Cardiac septum (tissue), 1 donor: ENCODE measurements around the gene TBATA. TPM values are rescaled to one million over a fixed set of nuclear protein-coding genes. Genes with fewer than 3 reads are reported as not detected.

Experiments
- DNase-seq: peaks from one replicate; pipeline ENCODE4 v3.0.0-alpha.2; 2020; ENCODE audit warnings: low spot score
- intact Hi-C: fragments of 100-400 bp; cut with DNase I; formaldehyde crosslinking; loops from one replicate; pipeline ENCODE4 v1.14.0; 2022
- long read RNA-seq: library from polyadenylated mRNA; unstranded; transcript quantifications from one replicate; pipeline ENCODE4 v2.0.0, GENCODE V29; 2021
- total RNA-seq: library from RNA; stranded (reverse); fragmentation: NEBNext Ultra II Directional; extraction: Animal tissue kit (Norgen Biotek cat#: 25700); gene quantifications from one replicate; pipeline ENCODE4 v1.2.1, GENCODE V29; 2021
- donor health status: DM: no; HTN: no; CAD: no.

Gene TBATA, protein sequence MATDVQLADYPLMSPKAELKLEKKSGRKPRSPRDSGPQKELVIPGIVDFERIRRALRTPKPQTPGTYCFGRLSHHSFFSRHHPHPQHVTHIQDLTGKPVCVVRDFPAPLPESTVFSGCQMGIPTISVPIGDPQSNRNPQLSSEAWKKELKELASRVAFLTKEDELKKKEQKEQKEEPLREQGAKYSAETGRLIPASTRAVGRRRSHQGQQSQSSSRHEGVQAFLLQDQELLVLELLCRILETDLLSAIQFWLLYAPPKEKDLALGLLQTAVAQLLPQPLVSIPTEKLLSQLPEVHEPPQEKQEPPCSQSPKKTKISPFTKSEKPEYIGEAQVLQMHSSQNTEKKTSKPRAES
- not detected for total RNA-seq
- long read RNA-seq = 0 reads

DNA sequence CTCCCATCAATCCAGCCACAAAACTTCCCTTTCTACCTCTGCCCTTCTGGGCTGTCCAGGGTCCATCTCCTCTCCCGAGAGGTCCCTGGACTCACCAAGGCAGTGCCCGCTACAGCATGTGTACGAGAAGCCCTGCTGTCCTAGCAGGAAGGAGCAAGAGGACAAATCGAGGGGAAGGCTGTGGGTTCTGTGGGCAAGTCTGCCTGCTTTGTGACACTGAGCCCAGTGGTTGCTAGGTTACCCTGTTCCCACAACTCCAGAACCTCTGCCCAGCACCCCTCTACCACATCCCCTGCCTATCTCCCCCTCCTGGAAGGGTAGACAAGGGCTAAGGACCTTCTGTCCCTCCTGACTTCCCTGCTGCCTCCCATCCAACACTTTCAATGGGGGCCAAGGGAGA lies at the start of gene TBATA:
TSS of gene TBATA (minus strand) at position 188 of the 400 bp plus-strand sequence. CDS start 1,998 bp downstream, outside the sequence.
- intact Hi-C loops = no loop called here
- peak; percentile 41 for DNase-seq

DNA sequence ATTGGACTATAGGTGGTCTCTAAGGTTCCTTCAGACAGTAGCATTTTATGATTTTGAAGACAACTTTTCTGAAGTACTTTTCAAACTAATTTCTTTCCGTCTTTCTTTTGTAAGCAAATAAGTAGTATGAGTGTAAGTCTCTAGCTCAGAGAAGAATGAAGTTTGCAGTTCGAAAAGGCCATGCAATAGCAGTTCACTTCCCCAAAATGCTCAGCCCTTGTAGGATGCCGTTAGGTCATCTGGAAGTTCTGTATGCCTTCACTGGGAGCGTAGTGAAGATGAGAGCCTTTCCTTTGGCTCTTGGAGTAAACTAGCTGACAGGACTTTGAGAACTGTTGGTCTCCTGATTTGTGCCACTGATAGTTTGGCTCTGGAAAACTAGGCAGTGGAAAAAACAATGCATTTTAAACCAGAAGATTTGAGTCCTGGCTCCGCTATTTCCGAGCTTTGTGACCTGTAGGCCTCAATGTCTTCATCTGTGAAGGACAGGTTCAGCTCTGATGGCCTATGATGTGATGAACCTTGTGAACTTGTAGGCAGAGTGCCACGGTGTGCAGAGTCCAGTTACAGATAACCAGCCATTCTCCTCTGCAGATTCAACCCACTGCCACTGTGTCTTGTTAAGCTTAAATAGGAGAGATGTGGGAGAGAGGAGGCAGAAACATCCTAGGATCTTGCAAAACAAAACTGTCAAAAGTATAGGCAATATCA lies 49.4 kb upstream of the TBATA start:
- DNase-seq = no peak
- intact Hi-C loops = no loop called here

DNA sequence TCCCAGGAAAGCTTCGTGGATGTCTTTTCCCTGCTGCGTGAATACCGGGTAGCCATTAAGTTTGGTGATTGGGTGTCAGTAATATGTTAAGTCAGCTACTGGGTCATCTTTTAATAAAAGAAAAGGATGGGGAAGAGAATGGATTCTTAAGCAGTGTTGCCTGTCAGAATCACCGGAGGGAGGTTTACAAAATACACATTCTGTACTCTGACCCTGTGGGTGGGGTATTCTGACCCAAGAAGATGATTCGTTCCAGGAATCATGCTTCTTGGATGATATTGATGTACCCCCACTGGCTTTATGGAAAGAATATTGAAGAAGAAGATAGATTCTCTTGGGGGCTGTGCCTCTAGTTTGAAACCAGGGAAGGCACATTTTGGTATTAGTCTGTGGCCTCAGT lies 48.8 kb upstream of the TBATA start:
- DNase-seq = no peak
- intact Hi-C loops = no loop called here

DNA sequence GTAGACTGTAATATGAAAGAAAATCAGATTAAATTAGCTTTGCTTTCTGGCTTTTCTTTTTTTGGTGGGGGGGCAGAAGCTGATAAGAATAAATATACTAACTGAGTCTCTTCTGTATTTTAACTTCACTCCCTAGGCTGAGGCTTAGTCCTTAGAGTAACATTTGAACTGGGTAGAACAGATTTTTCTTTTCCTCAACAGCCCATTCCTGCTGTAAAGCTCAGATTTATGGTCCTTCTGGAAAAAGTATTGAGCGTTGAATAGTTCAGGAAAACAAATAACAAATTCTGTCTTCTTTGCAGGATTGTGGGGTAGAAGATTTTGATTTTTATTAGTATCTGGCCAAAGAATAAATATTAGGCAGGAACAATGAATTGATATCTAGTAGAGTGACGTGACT lies 48.4 kb upstream of the TBATA start:
- intact Hi-C loops = no loop called here
- DNase-seq = no peak

DNA sequence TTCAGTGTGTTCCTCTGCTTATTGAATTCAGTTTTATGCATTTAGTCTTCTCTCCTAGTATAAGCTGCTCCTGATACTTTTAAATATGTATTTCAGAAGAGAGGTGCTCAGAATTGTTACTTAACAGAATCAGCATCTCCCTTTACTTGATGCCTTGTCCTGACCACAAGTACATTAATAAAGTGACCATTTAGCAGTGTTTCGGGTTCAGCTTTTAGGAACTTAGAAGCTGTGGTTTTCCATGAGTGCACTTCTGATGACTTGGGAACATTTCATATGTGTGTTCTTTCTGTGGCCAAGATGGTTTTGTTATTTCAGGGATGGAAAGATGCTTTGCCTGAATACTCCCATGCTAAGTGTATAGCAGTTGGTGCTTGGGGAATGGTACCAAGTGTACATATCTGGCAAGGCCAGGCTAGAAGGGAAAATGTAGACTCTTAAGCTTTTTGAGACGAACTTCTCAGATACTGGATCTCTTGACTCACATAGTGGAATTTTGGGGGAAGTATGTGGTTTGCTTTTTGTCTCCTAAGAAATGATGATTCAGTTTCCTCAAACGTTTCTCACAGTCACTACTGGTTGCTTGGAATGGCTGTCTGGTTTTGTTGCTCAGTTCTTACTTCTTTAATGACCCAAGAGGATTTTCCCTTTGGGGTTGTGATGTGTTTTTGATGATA lies 47.8 kb upstream of the TBATA start:
- intact Hi-C loops = no loop called here
- no peak for DNase-seq

DNA sequence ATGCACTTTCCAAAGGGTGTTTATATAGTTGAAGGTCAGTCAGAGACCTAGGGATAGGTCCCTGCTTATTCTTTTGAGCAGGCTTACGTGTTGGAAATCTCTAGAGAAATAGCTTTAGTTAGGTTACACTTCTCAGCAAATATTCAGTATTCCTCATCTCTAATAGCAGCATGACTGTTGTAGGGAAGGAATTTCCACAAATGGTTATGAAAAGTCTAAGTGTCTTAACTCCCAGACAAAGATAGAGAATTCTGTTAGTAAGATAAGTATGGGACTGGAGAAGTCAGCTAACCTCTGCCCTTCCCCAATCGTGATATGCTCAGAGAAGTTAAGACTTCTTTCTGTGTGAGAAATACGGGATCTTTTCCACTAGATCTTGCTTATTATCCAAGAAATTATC lies 47.0 kb upstream of the TBATA start:
- no peak for DNase-seq
- intact Hi-C loops = no loop called here

DNA sequence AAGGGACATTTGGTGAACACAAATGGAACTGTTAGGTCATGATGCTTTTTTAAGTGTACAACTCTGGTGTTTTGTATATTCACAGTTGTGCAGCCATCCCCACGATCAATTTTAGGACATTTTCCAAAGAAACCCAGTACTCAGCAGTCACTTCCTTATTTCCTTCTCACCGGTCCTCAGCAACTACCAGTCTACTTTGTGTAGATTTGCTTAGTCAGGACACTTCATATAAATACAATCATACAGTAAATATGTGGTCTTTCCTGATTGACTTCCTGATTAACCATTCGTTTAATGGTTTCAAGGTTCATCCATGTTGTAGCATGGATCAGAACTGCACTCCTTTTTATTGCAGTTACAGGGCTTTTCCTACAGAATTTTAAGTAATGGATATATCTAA lies 45.0 kb upstream of the TBATA start:
- intact Hi-C loops = no loop called here
- DNase-seq = no peak

DNA sequence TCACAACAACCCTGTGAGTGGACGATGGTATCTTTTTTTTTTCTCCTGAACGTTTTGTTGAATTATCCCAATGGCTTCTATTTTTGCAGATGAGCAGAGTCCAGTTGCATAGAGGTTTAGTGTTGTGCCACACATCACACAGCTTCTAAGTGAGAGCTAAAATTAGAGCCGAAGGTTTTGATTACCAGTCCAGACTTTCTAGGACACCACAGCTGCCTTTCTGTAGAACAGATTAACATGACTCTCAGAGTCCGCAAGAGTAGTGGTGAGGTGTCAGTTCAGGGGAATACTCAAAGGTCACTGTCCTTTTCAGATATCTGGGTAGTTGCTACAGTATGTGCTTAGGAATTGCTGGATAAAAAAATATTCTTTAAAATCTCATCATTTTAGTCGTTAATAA lies 44.4 kb upstream of the TBATA start:
- intact Hi-C loops = no loop called here
- DNase-seq = no peak

DNA sequence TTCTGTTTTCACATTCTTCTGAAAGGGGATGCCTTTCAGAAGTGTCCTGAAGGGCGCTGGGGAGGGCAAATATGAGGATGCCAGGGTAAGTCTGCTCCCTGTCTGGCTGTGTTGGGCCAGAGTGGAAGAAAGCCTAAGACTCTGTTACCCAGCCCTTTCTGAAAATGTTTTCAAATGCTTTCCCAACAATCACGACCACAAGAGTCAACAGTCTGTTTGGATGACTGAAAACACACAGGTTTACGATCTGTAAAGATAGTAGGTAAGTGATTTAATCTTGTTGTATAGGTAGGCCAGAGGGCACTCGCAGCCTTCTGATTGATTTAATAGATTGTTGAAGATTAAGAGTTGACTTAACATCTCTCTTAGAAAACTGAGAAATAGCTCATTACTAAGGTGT lies 43.7 kb upstream of the TBATA start:
- intact Hi-C loops = no loop called here
- DNase-seq = no peak

DNA sequence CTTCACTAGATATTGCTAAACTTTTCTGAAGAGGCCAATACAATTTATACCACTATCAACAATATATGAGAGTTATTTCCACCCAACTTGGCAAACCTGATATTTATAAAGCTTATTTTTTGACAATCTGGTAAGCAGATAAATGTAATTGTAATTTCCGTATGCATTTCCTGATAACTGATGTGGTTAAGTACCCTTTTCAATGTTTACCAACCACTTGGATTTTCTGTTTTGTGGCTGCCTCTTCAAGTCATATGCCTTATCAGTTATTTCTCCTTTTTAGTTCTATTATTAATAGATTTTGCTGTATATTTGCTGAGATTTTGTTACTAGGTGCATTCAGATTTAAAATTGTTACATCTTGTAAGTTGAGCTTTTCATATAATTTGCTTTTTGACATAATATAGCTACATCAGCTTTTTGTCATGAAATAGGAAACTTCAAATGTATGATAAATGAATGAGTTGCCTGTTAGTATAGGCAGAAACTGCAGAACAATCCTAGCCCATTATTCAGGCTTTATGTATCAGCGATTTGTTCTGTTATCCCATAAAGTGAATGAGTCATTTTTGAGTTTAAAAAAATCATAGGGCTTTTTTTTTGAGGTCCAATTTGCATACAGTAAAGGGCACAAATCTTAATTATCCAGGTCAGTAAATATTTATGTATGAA lies 42.0 kb upstream of the TBATA start:
- intact Hi-C loops = no loop called here
- DNase-seq = no peak

DNA sequence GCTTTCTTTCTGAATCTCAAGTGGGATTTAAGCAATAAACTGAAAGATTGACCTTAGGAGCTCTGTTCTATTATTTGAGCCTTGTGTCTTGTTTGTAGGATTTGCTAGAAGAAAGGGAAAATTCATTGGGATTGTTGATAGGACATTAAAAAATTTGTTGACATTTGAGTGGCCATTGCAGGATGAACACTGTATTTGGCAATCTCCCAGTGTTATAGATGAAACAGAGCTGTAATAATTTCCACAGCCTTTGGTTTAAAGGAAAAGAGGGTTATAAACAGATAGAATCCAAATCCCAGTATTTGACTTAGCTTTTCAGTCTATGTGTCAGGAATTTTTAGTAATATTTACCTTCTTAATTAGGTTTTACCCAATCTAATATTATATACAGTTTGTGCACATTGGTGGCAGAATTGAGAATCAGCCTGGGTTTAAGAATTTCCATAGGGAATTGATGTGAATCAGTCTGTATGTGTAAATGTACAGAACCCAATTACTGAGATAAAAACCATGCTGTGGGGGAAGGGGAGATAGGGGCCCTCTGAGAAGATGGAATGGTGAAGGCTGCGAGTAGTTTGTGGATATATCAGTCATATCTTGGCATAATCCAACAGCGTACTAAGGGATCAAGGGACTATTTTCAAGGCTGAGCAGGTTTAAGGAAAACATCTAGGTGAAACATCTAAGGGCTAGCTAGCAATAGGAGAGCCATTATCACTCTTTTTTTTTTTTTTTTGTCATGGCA lies 37.1 kb upstream of the TBATA start:
- no peak for DNase-seq
- intact Hi-C loops = no loop called here

DNA sequence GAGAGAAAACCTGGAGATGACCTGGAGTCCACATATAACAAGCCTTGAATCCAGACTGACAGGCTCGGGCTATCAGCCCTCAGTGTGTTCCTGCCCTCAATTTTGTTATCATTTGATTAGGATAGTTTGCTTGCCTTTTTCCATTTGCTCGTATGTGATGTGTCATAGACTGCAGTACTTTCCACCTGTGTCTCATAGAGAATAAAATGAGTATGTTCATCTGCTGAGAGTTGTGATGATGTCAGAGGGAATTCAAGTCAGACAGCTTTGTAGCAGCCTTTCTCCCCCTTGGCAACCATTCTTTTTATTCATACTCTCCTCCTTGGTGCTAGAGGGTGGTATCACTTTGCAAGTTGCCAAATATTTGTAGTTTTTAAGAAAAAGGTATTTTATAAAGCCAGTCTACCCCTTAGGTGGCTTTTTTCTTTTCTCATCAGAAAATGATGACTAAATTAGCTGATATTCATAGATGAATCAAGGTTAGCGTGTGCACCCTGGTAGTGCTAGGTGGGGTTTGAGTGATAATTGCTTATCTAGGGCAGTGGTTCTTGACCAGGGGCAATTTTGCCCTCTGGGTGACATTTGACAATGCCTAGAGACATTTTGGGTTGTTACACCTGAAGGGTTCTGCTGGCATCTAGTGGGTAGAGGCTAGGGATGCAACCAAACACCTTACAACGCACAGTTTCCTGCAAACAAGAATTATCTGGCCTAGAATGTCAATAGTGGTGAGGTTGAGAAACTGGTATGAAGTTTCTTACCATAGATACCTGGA lies 36.0 kb upstream of the TBATA start:
- DNase-seq = no peak

DNA sequence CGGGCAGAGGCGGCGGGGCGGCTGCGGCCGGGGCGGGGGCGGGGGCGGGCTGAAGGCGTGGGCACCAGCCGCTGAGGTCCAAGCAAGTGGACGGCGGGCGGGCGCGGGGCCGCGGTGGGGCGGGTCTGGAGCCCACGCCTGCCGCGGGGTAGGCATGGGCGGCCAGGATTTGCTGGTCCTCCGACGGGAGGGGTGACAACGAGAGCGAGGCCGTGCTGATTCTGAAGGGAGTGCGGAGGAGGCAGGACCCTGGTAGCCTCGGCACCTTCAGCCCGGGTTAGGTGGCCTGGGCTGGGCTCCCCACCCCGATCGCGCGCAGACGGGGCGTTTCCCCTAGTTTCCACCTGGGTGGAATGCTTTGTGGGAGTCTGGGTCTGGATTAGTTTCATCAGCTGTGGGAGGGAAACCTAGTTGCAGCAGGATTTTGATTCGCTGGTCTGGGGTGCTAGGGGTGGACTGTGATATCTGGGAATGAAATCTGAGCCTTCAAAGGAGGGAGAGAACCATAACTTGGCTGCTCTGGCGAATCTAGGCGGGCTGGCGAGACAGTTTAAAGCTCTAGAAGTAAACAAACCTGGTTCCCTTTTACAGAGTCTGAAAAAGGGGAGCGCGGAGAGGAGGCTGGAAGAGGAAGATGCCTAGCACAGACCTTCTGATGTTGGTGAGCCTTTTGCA lies 31.2 kb upstream of the TBATA start:
- intact Hi-C loops = no loop called here
- DNase-seq = no peak

More for the DNA sequence above, 36.0 kb upstream of the TBATA start:
- intact Hi-C loops = no loop called here

DNA sequence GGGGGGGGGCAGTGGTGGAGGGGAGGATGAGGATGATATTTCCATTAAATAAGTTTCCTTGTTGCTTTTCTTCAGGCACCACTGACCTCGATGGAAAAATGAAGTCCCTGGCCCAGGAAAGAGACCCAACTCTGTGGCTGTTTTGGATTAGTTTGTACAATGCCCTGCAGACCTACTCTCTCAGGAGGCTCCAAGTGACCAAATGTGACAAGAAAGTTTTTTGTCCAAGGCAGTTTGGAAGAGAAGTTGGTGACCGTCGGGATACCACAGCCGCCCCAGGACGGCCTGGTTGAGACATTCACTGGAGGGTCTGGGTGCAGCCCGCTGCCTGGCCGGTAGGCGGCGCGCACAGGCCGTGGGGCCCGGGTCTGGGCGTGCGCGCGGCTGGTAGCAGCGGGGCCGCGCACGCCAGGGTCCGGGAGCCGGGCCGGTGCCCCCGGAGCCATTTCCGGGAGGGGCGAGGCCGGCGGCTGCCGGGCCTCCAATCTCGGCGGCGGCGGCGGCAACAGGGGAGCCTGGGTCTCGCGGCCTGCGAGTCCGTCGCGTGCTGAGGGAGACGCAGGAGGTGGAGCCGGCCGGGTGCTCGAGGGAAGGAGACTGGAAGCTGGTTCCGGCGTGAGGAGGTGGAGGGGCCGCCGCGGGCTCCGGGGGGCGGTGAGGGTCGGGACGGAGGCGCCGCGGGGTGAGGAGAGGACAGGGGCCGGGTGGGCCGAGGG lies 30.5 kb upstream of the TBATA start, which contains the start of gene SGPL1:
TSS of gene SGPL1 (plus strand) at position 445 of the 716 bp plus-strand sequence. CDS start 906 bp downstream, outside the sequence.
- peak; percentile 93 for DNase-seq
- intact Hi-C loops = loop anchor here (1.0 kb wide), 1 partner anchor 65 kb away; no protein-coding TSS in a partner anchor

DNA sequence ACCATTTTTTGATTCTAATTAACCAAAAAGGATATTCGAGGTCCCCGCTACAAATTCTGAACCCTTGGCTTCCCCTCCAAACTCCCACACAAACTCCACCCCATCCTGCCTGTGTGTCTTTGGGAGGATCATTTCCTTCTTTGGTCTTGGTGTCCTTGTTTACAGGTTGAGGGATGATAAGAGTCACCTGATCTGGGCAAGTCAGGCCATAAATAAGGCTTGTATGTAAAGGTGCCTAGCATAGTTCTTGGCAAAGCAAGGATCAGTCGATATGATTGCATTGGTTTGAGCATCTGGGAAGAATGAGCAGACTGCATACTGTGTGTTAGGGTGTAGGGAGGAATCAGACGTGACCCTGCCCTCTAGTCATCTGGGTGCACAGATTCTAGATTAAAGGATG lies 28.9 kb upstream of the TBATA start:
- intact Hi-C loops = no loop called here
- DNase-seq = no peak

DNA sequence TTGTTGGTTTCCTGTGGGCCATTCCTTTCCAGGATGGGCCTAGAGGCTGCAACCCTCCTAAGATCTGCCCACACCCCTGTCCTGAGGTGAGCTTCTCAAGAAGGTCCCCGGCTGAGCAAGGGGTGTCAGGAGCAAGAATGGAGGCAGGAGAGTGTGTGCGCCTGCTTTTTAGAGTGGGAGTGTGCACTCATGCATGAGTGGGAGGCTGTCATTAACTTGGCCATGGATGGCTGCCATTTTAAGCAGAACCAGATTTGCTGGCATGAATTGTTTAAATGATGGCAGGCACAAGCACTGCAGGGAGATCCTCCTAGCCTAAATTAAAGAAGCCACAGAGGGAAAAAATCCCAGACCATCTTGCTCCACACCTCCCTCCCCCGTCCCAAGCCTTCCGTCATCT lies 27.6 kb upstream of the TBATA start:
- intact Hi-C loops = no loop called here
- DNase-seq = no peak

DNA sequence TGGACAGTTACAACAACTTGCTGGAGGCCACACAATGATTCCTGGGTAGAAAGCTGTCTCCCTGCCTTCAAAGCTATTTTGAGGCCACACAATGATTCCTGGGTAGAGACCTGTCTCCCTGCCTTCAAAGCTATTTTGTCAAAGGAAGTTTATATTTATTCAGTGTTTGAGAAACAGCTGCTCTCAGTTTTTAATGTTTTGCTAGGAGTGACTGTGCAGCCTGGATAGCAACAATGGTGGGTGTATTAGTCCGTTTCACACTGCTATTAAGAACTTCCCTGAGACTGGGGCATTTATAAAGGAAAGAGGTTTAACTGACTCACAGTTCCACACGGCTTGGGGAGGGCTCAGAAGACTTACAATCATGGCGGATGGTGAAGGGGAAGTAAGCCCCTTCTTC lies 26.7 kb upstream of the TBATA start:
- DNase-seq = no peak
- intact Hi-C loops = no loop called here
